Neuron (in vitro differentiated cells): ENCODE measurements around the gene SMYD1.

Source experiments
- H2AFZ ChIP-seq: one replicate; pipeline ENCODE4 v1.6.1; 2013; ENCODE audit warnings: low read depth, mild to moderate bottlenecking, inconsistent platforms, low read length, moderate library complexity
- H3K27me3 ChIP-seq: one replicate; pipeline ENCODE4 v1.6.1; 2013; ENCODE audit warnings: low read length; ENCODE audit not compliant: insufficient read depth
- H3K36me3 ChIP-seq: one replicate; pipeline ENCODE4 v1.6.1; 2013; ENCODE audit warnings: low read length; ENCODE audit not compliant: insufficient read depth
- H3K4me1 ChIP-seq: one replicate; pipeline ENCODE4 v1.6.1; 2013; ENCODE audit warnings: low read length; ENCODE audit not compliant: insufficient read depth
- H3K4me3 ChIP-seq: 2 replicates; pipeline ENCODE4 v1.5.1; 2013; ENCODE audit warnings: mild to moderate bottlenecking, low read length, moderate library complexity
- H3K9me3 ChIP-seq: one replicate; pipeline ENCODE4 v1.6.1; 2013; ENCODE audit warnings: low read length

Gene SMYD1

DNA sequence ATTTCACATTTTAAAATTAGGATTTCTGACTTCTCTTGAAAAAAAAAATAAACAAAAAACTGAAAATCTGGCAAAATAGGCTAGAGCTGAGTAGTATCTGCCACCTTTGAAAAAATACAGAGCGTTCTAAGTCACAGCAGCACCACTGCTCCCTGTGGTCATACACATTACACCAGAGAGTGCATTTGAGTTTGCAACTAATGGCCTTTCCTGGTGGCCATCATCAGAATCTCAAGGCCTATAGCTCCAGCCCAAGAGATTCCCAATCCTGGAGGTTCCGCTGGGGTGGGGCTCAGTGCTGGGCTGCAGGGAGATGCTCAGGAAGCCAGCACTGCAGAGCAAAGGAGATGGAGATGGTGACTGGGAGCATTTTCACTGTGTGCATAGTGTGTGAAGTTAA, 17.5 kb downstream of the SMYD1 start:
- Histone ChIP-seq H3K9me3 (no peaks in the 10 kb centered on the region), H3K4me3 (no peak overlapping the region), H3K27me3 (no peaks in the 10 kb centered on the region), H3K4me1 (peaks cover 3% of the 10 kb centered on the region), H2AFZ (no peak overlapping the region), H3K36me3 (no peaks in the 10 kb centered on the region)

DNA sequence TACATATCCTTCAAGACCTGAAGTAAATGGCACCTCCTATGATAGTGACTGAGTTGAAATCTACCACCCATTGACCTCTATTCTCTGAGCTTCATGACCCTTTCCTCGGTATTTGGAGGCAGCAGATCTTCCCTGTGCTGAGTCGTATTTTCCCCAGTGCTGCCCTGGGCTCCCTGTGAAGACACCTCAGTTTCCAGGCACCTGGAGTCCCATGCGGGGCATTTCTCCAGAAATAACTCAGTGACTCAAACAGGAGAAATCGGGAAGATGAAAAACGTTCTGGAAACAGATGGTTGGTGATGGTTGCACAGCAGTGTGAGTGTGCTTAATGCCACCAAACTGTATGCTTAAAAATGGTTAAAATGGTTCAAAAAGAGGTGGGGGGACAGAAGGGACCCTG, 18.0 kb downstream of the SMYD1 start:
- H3K36me3 ChIP-seq, result no peaks in the 10 kb centered on the region
- H3K9me3 ChIP-seq, result no peaks in the 10 kb centered on the region
- no peak overlapping the region for H3K4me3 ChIP-seq
- H3K4me1 ChIP-seq, result peaks cover 3% of the 10 kb centered on the region
- no peaks in the 10 kb centered on the region for H3K27me3 ChIP-seq
- H2AFZ ChIP-seq, result no peak overlapping the region

DNA sequence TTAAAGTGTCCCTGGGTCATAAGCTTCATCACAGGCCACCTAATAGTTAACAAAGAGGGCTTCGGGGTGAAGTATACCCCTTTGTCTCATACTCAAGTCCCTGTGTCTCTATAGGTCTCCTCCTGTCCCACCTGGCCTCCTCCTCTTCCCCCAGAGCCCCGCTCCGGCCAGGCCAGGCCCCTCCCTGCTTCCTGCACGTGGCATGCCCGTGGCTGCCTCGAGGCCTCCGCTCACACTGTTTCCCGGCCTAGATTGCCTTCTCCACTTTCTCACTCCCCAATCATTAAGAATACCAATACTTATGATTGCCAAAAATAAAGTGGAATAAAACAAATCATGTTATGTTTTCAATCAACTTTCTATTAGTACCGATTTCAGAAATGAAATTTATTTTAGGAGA, 18.8 kb downstream of the SMYD1 start:
- Histone ChIP-seq H2AFZ (no peak overlapping the region), H3K4me1 (peaks cover 3% of the 10 kb centered on the region), H3K36me3 (no peaks in the 10 kb centered on the region), H3K9me3 (no peaks in the 10 kb centered on the region), H3K4me3 (no peak overlapping the region), H3K27me3 (no peaks in the 10 kb centered on the region)

DNA sequence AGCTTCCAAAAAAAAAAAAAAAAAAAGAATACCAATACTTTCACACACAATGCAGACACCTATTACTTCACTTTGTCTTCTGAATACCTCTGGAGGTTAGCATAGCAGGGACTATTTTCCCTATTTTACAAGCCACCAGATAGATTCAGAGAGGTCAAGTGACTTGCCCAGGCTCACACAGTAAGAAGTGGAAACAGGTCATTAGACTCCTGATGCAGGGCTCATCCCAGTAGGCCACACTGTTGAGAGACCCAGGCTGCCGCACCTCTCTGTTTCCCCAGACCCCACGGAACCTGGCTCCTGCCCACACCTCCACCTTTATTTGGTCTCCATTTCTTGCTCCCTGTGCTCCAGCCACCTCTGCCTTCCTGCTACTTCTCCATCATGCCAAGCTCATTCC, 19.4 kb downstream of the SMYD1 start:
- no peaks in the 10 kb centered on the region for H3K36me3 ChIP-seq
- no peaks in the 10 kb centered on the region for H3K9me3 ChIP-seq
- H3K4me1 ChIP-seq, result peaks cover 3% of the 10 kb centered on the region
- no peak overlapping the region for H2AFZ ChIP-seq
- no peaks in the 10 kb centered on the region for H3K27me3 ChIP-seq
- no peak overlapping the region for H3K4me3 ChIP-seq

DNA sequence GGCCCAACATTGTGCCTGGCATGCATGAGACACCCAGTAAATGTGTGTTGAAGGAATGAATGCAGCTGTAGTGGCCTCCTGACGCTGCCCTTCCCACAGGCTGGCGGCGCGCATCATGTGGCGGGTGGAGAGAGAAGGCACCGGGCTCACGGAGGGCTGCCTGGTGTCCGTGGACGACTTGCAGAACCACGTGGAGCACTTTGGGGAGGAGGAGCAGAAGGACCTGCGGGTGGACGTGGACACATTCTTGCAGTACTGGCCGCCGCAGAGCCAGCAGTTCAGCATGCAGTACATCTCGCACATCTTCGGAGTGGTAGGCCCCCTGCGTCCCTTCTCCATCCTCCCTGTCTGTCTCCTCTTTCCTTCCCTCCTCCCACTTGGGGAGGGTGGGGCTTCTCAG, 20.1 kb downstream of the SMYD1 start:
- no peaks in the 10 kb centered on the region for H3K36me3 ChIP-seq
- no peak overlapping the region for H3K4me3 ChIP-seq
- no peaks in the 10 kb centered on the region for H3K27me3 ChIP-seq
- no peak overlapping the region for H2AFZ ChIP-seq
- peaks cover under 1% of the 10 kb centered on the region for H3K4me1 ChIP-seq
- H3K9me3 ChIP-seq, result no peaks in the 10 kb centered on the region

DNA sequence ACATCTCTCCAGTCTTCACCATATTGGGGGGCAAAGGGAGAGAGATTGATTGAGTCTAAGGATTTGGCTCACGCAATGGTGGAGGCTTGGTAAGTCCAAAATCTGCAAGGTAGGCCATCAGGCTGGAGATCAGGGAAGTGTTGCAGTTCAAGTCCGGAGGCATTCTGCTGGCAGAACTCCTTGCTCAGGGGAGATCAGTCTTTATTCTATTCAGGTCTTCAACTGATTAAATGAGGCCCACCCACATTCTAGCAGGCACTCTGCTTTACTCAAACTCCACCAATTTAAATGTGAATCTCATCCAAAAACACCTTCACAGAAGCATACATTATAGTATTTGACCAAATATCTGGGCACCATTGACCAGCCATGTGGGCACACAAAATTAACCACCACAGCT, 21.4 kb downstream of the SMYD1 start:
- Histone ChIP-seq H2AFZ (no peak overlapping the region), H3K4me1 (no peaks in the 10 kb centered on the region), H3K4me3 (no peak overlapping the region), H3K9me3 (no peaks in the 10 kb centered on the region), H3K27me3 (peaks cover 2% of the 10 kb centered on the region), H3K36me3 (no peaks in the 10 kb centered on the region)

DNA sequence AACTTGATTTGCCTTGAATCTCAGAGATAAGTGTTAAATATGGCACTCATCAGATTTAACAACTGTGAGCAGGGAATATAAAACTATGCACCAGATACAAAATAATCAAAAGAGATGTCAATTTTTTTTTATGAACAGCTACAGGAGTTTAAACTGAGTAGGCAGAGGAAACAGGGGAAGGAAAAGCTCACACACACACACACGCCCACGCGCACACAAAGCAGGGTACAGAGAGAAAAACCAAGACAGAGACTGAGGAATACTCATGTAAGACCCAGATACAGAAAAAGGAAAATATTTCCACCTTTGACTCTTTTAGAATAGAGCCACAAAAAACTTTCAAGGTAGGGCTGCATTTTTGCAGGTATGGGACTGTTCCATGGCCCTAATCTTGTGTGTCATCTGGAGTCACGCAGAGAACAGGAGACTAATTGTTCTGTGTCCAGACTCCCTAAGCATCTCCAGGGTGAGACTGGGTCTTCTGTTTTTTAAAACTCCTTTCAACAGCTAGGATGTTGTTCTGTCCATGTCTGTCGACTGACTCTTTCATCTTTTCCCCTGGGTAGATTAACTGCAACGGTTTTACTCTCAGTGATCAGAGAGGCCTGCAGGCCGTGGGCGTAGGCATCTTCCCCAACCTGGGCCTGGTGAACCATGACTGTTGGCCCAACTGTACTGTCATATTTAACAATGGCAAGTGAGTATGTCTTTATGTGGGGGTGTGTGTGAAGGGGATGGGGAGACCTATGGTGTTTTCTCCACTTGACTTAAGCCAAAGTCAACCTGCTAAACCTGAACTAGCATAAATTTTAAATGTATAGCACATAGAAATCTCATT, 23.0 kb downstream of the SMYD1 start:
- peaks cover 5% of the 10 kb centered on the region for H3K27me3 ChIP-seq
- H3K36me3 ChIP-seq, result no peaks in the 10 kb centered on the region
- H3K9me3 ChIP-seq, result no peaks in the 10 kb centered on the region
- H2AFZ ChIP-seq, result no peak overlapping the region
- H3K4me3 ChIP-seq, result no peak overlapping the region
- peaks cover 13% of the 10 kb centered on the region for H3K4me1 ChIP-seq

DNA sequence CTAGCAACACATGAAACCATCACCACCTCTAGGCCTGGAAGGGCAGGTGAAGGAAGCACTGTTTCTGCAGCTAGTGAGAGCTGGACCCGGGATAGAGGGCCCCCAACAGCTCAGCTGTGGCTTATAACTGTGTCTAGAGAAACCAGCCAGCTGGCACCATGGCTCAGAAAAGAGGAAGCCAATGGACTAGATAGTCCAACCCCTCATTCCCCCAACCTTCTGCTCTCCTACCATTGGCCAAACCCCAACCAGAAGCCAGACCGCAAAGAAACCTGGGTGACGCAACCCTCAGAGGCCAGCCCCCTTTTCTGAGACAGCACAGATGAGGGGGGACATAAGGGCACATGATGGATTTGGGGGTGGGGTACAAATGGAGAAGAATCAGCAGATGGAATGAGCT, 24.3 kb downstream of the SMYD1 start:
- Histone ChIP-seq H3K9me3 (no peaks in the 10 kb centered on the region), H3K36me3 (no peaks in the 10 kb centered on the region), H3K27me3 (peaks cover 5% of the 10 kb centered on the region), H3K4me3 (no peak overlapping the region), H3K4me1 (peaks cover 13% of the 10 kb centered on the region), H2AFZ (no peak overlapping the region)

DNA sequence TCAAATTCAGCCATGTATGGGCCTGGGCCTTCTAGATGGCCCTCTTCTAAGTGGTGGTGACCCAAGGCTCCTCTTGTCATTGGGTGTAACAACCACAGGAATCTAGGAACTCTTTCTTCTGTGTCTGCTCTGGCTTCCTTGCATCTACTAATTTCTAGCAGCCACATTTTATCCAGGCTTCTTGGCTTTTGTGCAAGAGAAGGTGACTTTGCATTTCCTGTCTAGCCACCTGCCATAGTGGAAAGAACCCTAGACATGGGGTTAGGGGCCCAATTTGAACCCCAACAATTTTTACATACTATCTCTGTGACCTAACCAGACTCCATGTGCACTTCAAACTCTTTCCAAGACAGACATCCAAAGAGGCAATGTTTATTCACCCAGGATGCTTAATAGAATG, 25.1 kb downstream of the SMYD1 start:
- no peak overlapping the region for H3K4me3 ChIP-seq
- no peaks in the 10 kb centered on the region for H3K9me3 ChIP-seq
- H2AFZ ChIP-seq, result no peak overlapping the region
- peaks cover 5% of the 10 kb centered on the region for H3K27me3 ChIP-seq
- H3K4me1 ChIP-seq, result peaks cover 13% of the 10 kb centered on the region
- H3K36me3 ChIP-seq, result no peaks in the 10 kb centered on the region

DNA sequence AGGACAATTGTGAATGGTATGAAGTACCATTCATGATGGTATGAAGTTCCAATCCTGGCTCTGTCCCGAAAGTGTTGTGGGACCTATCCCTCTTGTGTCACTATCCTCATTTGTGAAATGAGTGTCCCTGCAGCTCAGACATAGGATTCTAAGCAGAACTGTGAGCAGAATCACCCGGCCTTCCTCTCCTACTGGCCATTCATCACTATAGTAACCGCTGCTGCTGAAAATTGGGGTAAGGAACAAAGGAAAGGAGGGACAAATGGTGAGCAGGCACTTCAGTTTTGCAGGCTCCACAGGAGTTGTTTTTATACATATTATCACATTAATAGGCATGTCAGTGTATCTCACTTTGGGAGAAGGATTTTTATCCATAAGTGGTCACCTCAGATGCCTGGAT, 27.4 kb downstream of the SMYD1 start:
- peaks cover 13% of the 10 kb centered on the region for H3K4me1 ChIP-seq
- peaks cover 5% of the 10 kb centered on the region for H3K27me3 ChIP-seq
- H3K4me3 ChIP-seq, result no peak overlapping the region

DNA sequence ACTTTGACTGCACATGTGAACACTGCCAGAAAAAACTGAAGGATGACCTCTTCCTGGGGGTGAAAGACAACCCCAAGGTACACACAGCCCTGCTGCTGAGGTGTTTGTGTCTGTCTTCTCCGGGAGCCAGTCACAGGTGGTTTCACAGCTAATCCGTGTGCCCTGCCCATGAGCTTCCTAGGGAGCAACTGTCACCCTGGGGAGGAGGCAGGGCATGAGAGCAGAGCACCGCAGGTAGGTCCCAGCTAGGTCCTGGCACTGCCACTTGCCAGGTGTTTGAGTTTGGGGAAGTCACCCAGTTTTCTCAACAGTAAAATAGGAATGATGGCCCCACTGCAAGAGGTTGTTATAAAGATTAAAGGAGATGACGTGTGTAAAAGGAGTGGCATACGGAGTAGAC, 29.1 kb downstream of the SMYD1 start:
- peaks cover 13% of the 10 kb centered on the region for H3K4me1 ChIP-seq
- H3K27me3 ChIP-seq, result peaks cover 5% of the 10 kb centered on the region
- H2AFZ ChIP-seq, result no peak overlapping the region
- H3K9me3 ChIP-seq, result no peaks in the 10 kb centered on the region
- no peak overlapping the region for H3K4me3 ChIP-seq
- H3K36me3 ChIP-seq, result no peaks in the 10 kb centered on the region

More for the DNA sequence above, 27.4 kb downstream of the SMYD1 start:
- no peaks in the 10 kb centered on the region for H3K36me3 ChIP-seq
- H2AFZ ChIP-seq, result no peak overlapping the region
- H3K9me3 ChIP-seq, result no peaks in the 10 kb centered on the region

DNA sequence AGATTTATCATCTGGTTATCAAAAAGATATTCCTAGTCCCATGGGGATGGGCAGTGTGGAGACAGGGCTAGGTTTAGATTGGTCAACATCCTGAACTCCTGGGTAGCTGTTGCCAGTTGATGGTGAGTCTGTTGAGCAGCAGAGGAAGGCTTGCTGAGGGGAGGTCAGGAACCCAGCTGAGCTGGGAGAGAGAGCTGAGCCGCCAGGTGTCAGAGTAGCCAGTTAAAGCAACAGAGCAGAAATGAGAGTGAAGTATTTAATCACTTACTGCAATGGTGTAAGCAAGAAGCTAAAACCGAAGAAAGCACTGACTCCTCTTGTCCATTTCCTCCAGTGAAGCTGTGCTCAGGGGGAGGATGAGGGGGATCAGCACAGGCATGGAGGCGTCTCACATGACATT, 29.6 kb downstream of the SMYD1 start:
- no peak overlapping the region for H3K4me3 ChIP-seq
- peaks cover 13% of the 10 kb centered on the region for H3K4me1 ChIP-seq
- peaks cover 5% of the 10 kb centered on the region for H3K27me3 ChIP-seq
- H3K9me3 ChIP-seq, result no peaks in the 10 kb centered on the region
- no peak overlapping the region for H2AFZ ChIP-seq
- no peaks in the 10 kb centered on the region for H3K36me3 ChIP-seq

DNA sequence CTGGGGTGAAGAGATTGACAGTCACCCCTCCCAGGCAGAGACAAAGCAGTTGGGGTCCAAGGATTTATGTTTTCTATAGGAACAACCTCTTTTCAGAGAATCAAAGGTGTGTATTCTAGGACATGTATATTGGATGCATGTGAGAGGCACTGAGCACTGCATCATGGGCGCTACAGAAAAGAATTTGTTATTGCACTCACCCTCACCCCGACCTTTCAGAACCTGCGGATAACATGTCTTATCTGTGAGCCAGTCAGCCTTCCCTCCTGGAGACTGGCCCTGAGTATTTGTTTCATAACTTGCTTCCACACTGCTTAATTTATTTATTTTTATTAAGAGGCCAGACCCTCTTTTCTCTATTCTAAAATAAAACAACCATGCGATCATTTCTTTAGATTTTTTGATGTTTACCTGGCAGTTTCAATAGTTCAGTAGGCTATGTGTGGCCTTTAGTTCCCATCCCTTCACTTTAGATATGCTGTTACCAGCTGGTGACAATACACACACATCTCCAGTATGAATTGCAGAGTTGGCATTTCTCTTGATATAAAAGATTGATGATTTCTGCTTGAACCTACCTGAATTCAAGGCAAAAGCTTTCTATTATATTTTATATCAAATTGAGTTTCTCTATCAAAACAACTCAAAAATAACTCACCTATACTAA, 30.4 kb downstream of the SMYD1 start:
- Histone ChIP-seq H3K4me1 (peaks cover 13% of the 10 kb centered on the region), H3K27me3 (peaks cover 5% of the 10 kb centered on the region)

More for the DNA sequence above, 30.4 kb downstream of the SMYD1 start:
- Histone ChIP-seq H2AFZ (no peak overlapping the region), H3K9me3 (no peaks in the 10 kb centered on the region), H3K36me3 (no peaks in the 10 kb centered on the region), H3K4me3 (no peak overlapping the region)
